Measurements from ENCODE around the gene RNASEH2B.

RNASEH2B gene

GRCh38 chr13:51000061-51000460, 90.5 kb downstream of the RNASEH2B start:
- DNase-seq, result no peak

GRCh38 chr13:51000571-51001260, 91.1 kb downstream of the RNASEH2B start:
- no peak for DNase-seq

- no peak for DNase-seq
These were observed 91.7 kb downstream of the RNASEH2B start for GRCh38 chr13:51001335-51001734.

- DNase-seq, result no peak
These were observed 93.1 kb downstream of the RNASEH2B start for GRCh38 chr13:51002736-51003135.

GRCh38 chr13:51003642-51004041, 94.1 kb downstream of the RNASEH2B start:
- DNase-seq, result no peak

- DNase-seq, result no peak
These were observed 94.7 kb downstream of the RNASEH2B start for GRCh38 chr13:51004111-51004865.

- no peak for DNase-seq
These were observed 95.4 kb downstream of the RNASEH2B start for GRCh38 chr13:51004918-51005460.

GRCh38 chr13:51005566-51005965, 96.0 kb downstream of the RNASEH2B start:
- no peak for DNase-seq
